PFSK-1 (cell line): ENCODE measurements around the gene MOV10L1.

Experiments used
- FOXP2 ChIP-seq: optimal IDR thresholded peaks from 2 replicates; pipeline ENCODE3; 2011; ENCODE audit warnings: borderline replicate concordance, control low read depth, inconsistent platforms; ENCODE audit not compliant: insufficient read depth; ENCODE audit errors: extremely low read length, extremely low read depth
- POLR2AphosphoS5 ChIP-seq: IDR thresholded peaks from 2 replicates; pipeline ENCODE4 v1.6.1; 2012; ENCODE audit warnings: low read depth, mild to moderate bottlenecking, control low read depth, low read length, moderate library complexity
- SIN3A ChIP-seq: IDR thresholded peaks from 2 replicates; pipeline ENCODE4 v1.6.1; 2012; ENCODE audit warnings: mild to moderate bottlenecking, low read length, moderate library complexity, borderline replicate concordance; ENCODE audit not compliant: insufficient read depth
- TAF1 ChIP-seq: IDR thresholded peaks from 2 replicates; pipeline ENCODE4 v1.6.1; 2012; ENCODE audit warnings: low read length, control low read depth, borderline replicate concordance; ENCODE audit not compliant: insufficient read depth
- TF ChIP-seq, protein P1 (sequence below), 2 experiments: IDR thresholded peaks; 2 replicates each; pipeline versions ENCODE4 v1.6.1 to v1.8.0; 2011 to 2012; ENCODE audit warnings: low read depth in 2 of 2, low read length in 2 of 2, control low read depth in 1 of 2, inconsistent platforms in 1 of 2, mild to moderate bottlenecking in 1 of 2, moderate library complexity in 1 of 2; ENCODE audit not compliant: insufficient read depth in 1 of 2

Gene MOV10L1

DNA sequence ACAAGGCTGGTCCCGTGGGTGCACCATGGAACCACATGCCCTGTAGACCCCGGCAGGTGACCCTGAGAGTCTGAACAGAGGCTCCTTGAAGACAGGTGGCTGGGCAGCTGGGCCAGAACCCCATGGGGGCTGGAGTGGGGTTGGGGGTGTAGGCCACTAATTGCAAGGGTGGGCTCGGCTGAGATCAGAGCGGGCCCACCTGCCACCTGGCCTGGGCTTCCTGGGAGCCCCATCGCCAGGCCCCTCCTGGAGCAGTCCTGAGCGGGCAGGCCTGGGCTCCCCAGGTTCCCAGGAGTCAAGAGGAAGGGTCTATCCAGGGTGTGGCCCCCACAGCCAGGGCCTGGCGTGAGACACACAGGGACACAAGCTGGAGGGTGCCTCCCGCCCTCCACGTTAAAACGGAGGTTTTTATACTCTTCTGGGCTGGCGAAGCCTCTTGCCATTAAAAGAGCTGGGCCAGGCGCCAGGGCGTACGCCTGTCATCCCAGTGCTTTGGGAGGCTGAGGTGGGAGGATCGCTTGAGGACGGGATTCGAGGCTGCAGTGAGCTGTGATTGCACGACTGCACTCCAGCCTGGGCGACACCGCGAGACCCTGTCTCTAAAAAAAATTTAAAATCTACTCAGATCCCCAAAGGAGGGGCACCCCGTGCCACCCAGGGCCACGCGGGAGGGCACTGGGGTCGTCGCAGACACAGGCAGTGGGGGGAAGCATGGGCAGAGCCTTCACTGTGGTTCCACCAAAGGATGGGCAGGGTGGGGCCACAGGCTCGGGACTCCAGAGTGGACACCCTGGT is 91.1 kb downstream of the MOV10L1 start:
- TF ChIP-seq POLR2AphosphoS5 (no peak), SIN3A (no peak), FOXP2 (no peak), TAF1 (no peak)
- TF ChIP-seq, protein P1, sequence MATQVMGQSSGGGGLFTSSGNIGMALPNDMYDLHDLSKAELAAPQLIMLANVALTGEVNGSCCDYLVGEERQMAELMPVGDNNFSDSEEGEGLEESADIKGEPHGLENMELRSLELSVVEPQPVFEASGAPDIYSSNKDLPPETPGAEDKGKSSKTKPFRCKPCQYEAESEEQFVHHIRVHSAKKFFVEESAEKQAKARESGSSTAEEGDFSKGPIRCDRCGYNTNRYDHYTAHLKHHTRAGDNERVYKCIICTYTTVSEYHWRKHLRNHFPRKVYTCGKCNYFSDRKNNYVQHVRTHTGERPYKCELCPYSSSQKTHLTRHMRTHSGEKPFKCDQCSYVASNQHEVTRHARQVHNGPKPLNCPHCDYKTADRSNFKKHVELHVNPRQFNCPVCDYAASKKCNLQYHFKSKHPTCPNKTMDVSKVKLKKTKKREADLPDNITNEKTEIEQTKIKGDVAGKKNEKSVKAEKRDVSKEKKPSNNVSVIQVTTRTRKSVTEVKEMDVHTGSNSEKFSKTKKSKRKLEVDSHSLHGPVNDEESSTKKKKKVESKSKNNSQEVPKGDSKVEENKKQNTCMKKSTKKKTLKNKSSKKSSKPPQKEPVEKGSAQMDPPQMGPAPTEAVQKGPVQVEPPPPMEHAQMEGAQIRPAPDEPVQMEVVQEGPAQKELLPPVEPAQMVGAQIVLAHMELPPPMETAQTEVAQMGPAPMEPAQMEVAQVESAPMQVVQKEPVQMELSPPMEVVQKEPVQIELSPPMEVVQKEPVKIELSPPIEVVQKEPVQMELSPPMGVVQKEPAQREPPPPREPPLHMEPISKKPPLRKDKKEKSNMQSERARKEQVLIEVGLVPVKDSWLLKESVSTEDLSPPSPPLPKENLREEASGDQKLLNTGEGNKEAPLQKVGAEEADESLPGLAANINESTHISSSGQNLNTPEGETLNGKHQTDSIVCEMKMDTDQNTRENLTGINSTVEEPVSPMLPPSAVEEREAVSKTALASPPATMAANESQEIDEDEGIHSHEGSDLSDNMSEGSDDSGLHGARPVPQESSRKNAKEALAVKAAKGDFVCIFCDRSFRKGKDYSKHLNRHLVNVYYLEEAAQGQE (IDR thresholded peaks at IDR 0.05; ENCODE audit: insufficient read depth in 1 of 2, low read depth in 2 of 2, low read length in 2 of 2), result no peak

DNA sequence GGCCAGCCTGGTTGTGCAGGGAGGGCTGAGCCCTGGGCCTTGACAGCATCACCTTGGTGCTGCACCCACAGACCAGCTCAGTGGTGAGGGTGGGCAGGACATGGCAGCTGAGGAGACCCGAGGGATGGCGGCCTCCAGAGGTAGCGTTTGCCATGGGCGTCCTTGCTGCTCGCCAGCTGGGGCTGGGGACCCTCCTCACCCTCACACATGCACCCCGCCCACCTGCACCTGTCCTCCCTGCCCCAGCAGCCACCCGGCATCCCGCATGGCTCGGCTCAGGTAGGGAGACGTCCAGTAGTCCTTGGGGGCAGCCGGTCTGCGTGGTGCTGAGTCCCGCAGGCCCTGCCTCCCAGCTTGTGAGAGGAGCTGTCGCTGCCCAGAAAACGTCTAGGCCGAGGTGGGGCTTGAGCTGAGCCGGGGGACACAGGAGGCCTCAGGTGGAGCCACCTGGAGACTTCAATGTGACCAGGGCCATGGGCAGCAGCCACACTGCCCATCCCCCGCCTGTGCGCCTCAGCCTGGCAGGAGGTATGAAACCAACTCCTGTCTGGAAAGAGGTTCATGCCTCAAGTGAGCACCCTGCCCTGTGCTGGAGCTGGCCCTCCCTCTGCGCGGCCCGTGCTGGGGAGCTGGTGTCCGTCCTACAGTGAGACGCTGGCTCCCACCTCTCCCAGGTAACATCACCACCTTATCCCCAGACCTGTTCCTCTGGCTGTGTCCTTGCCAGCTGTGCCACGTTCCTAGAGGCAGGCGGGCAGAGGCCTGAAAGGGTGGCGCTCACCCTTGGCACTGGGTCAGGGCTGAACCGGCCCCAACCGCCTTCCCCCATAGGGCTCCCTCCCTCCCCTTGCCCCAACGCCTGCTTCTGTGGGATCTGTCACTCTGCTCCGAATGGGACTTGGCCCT is 92.6 kb downstream of the MOV10L1 start:
- TF ChIP-seq, protein P1 (IDR thresholded peaks at IDR 0.05; ENCODE audit: insufficient read depth in 1 of 2, low read depth in 2 of 2, low read length in 2 of 2), result no peak
- TF ChIP-seq SIN3A (no peak), TAF1 (no peak), POLR2AphosphoS5 (no peak)

DNA sequence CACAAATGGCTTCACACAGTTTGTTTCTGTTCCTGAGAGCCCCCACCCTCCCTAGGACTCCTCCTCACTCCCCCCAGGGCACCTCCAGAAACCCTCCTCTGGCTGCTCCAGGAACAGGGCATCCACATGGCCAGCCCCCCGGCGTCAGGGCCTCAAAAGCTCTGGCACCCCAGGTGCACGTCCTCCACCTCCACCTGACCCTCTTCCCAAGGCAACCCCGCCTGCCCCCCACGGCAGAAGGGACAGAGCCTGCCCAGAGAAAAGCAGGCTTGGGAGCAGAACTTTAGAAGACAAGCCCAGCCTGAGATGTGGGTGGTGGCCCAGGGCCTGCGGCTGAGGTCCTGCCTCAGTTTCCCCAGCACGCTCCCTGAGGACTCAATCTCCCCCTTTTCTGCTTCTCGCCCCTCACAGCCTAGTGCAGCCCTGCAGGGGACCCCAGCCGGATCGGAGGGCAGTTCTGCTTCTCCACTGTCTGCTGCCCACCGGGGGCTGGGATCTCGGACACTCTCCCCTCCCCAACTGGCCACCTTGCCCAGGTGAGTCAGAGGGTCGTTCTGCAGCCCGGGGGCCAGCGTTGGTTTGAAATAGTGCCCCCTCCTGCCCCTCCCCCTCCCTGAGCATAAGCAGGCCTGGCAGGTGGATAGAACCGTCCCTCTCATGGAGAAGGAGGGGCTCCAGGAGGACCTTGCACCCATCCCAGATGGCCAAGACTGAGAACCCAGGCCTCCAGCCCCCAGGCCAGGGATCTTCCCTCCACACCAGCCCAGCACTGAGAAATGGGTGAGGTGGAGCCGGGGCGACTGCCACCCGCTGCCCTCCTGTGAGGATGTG is 93.5 kb downstream of the MOV10L1 start:
- TF ChIP-seq FOXP2 (no peak), TAF1 (no peak), SIN3A (no peak)
- TF ChIP-seq, protein P1 (IDR thresholded peaks at IDR 0.05; ENCODE audit: insufficient read depth in 1 of 2, low read depth in 2 of 2, low read length in 2 of 2), result no peak

DNA sequence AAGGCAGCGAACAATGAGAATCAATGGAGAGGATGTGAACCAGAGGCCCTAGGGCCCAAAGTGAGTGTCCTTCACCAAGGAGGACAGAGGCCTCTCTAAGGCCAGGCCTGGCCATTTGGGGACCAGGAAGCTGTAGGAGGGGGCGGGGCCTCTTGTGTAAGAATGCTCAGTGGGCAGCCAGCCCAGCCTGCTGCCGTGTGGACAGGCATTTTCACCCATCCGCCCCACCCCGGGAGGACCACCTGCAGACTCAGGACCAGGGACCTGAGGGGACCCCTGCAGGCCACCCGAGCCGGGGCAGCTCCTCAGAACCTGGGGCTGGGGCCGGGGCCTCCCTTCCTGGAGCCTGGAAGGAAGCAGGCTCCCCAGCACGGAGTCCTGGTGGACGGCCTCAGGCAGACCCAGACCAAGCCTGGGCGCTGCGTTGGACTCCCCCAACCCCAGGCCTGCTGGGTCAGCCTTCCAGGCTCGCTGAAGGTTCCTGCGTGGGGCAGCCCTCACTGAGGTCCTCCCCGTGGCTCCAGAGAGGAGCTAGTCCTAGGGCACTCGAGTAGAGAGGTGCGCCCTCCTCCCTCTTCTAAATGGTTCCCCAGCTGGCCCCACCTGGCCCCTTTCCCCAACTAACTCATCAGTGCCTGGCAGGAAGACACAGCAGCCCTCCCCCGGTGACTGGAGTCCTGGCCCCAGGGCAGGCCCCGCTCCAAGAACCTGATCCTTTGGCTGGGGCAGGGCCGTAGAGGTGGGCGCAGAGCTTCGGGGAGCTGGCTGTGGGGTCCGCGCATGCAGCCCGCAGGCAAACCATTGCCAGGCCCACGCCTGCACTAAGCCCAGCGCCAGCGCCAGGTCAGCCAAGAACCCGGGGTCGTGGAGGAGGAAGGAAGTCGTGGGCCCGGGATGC is 94.4 kb downstream of the MOV10L1 start:
- no peak for TF ChIP-seq POLR2AphosphoS5
- TF ChIP-seq, protein P1 (IDR thresholded peaks at IDR 0.05; ENCODE audit: insufficient read depth in 1 of 2, low read depth in 2 of 2, low read length in 2 of 2), result no peak
- TF ChIP-seq SIN3A, result no peak
- TF ChIP-seq TAF1, result no peak
